ENCODE data around the gene USH1G.
"Not testable (repeated sequence)": the region's sequence is repeated elsewhere in the genome, so short reads cannot be mapped to it uniquely, and the experiment has no call there.

The USH1G gene

DNA sequence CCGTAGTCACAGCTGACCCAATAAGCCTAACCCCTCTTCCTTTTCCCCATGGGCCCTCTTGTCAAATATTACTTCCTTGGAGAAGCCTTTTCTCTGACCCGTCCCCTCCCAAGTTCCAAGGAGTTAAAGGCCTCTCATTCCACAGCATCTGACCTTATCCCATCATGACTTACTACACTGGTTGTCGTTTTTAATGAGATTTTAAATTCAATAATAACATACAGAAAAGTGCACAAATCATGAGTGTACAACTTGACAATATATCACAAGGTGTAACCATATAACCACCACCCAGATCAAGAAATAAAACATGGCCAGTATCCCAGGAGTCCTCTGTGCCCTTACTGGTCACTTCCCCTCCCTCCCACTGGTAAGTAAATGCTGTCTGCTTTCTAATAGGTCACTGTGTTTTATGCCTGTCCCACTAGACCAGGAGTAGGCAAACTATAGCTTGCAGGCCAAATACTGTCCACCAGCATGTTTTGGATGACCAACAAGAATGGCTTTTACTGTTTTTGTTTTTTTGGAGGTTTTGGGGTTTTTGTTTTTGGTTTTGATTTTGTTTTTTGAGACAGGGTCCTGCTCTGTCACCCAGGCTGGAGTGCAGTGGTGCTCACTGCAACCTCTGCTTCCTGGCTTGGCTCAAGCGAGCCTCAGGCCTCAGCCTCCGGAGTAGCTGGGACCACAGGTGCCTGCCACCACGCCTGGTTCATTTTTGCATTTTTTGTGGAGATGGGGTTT is 49.0 kb downstream of the USH1G start:
- ChIA-PET POLR2A (interaction anchor here (0.6 to 1.2 kb wide), 3 partner anchors 146 to 906 kb away, joined by 3 read pairs; partner anchors contain the start of gene SLC25A19), CTCF (interaction anchor here (1.1 to 11.7 kb wide), 7 partner anchors 11 to 217 kb away, joined by 3 to 107 read pairs (median 6); no protein-coding TSS in a partner anchor)
- TF ChIP-seq, protein P1, sequence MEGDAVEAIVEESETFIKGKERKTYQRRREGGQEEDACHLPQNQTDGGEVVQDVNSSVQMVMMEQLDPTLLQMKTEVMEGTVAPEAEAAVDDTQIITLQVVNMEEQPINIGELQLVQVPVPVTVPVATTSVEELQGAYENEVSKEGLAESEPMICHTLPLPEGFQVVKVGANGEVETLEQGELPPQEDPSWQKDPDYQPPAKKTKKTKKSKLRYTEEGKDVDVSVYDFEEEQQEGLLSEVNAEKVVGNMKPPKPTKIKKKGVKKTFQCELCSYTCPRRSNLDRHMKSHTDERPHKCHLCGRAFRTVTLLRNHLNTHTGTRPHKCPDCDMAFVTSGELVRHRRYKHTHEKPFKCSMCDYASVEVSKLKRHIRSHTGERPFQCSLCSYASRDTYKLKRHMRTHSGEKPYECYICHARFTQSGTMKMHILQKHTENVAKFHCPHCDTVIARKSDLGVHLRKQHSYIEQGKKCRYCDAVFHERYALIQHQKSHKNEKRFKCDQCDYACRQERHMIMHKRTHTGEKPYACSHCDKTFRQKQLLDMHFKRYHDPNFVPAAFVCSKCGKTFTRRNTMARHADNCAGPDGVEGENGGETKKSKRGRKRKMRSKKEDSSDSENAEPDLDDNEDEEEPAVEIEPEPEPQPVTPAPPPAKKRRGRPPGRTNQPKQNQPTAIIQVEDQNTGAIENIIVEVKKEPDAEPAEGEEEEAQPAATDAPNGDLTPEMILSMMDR (IDR thresholded peaks at IDR 0.05; ENCODE audit: control extremely low read depth, extremely low read depth, low read depth, missing control alignments), result no peak
- no peak for DNase-seq (ENCODE audit: extremely low spot score)

DNA sequence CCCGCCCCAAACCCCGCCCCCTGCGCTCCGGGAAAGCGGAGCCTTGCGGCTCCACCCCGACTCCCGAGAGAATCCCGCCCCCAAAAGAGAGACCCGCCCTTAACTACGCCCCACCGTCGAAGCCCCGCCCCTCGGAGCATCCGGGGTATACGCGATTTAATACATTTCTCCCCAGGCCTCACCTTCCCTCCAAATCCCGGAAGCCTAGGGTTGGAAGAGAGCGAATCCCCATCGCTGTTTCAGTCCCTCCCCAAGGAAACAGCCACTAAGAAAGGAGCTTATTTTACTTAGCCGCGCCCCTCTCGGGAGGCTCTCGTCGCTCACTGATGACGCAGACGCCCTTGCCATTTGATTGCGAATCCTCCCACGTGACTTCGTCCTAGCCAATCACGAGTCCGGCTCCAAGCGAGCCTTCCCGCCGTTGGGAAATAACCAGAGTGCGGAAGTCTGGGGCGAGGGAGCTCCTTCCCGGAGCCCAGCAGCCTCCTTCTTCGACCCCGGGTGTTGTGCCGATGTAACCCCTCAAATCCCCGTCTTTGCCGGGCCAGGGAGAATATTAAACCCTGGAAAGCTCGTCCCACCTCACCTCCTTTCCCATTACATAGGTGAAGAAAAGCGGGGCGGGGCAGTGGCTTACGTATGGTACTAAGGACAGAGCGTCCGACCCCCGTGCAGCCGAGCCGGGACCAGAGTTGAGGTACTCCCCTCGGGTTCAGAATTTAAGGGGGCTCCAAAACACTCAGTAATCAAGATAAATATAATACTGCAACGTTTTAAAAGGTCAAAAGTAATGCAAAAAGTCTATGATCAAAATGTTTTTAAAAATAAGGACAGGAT is 49.8 kb downstream of the USH1G start:
- peak; percentile 100 for DNase-seq (ENCODE audit: extremely low spot score)
- TF ChIP-seq, protein P1 (IDR thresholded peaks at IDR 0.05; ENCODE audit: control extremely low read depth, extremely low read depth, low read depth, missing control alignments), result no peak
- ChIA-PET CTCF (interaction anchor here (1.1 to 11.7 kb wide), 9 partner anchors 10 to 216 kb away, joined by 3 to 107 read pairs (median 9); no protein-coding TSS in a partner anchor), POLR2A (interaction anchor here (0.5 to 1.2 kb wide), 7 partner anchors 18 to 1856 kb away, joined by 3 to 5 read pairs (median 3); partner anchors contain the start of genes SLC25A19 and TMEM94)

DNA sequence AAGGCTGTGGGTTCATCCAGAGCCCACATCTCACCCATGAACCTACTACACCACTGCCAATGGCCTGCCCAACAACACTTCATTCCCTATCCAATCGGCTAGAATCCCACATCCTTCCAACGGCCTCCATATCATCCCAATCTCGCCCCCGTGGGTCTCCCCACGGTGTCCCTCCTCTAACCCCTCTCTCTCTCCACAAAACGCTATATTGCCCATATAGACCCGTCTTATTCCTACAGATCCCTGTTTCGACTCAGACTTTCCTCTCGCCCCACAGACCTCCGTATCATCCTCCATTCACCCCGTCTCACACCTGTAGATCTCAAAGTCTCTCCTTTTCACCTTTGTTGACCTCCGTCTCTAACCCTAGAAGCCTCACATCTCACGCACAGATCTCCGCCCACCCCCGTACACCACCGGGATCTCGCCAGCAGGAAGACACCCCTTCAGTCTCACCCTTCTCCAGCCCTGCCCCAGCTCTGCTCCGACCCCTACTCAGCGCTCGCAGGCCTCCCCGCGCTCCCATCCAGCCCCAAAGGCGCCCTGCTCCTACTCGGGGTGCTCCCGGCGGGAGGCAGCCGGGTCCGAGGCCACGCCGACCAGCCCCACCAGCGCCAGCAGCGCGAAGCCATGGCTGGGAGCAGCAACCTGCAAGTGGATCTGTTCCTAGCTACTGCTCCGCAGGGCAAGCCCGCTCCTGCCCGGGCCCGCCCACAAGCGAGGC is 50.6 kb downstream of the USH1G start, which contains the start of gene FDXR:
Gene FDXR (minus strand): TSS at position 682 of the 724 bp plus-strand sequence. CDS start 50 bp downstream, at position 632.
- ChIA-PET POLR2A (interaction anchor here (0.5 to 1.2 kb wide), 5 partner anchors 19 to 1856 kb away, joined by 3 to 5 read pairs (median 3); partner anchors contain the start of gene TMEM94), CTCF (interaction anchor here (1.1 to 12.9 kb wide), 10 partner anchors 9 to 215 kb away, joined by 3 to 248 read pairs (median 10); no protein-coding TSS in a partner anchor)
- TF ChIP-seq, protein P1 (IDR thresholded peaks at IDR 0.05; ENCODE audit: control extremely low read depth, extremely low read depth, low read depth, missing control alignments), result no peak
- DNase-seq (ENCODE audit: extremely low spot score), result no peak

DNA sequence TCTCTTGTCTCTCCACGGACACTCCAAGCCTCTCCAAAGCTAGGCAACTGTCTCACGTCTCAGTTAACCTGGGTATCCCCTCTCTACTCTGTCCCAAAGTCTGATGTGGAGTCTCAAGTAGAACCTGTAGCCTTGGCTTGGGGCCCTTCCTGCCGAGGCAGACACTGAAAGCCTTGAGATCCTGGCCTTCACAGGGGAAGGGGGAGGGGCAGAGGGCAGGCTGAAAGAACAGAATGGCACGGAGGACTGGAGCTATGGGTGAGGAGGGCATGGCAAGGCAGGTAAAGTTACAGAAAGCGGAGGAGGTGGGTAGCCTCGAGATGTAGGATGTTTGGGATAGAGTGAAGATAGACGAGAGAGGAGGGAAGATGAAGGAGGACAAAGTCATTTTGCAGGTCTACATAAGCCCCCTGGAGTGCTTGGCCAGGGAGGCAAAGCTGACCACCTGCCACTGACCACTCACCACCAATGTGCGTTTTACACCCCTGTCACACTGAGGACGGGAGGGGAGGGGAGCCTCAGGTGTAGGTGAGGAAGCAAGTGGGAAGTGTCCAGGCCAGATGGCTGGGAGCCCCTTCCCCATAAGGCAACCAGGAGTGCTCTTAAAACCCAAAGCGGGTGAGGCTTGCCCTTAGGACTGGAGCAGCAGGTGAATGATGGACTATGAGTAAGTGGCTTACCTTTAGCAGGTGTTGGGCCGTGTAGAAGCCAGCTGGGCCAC is 51.5 kb downstream of the USH1G start:
- POLR2A ChIA-PET, result interaction anchor here (0.6 kb wide), 1 partner anchor 170 kb away, joined by 4 read pairs; no protein-coding TSS in a partner anchor
- DNase-seq (ENCODE audit: extremely low spot score), result no peak
- CTCF ChIA-PET, result interaction anchor here (1.4 to 12.9 kb wide), 6 partner anchors 8 to 214 kb away, joined by 5 to 248 read pairs (median 10); no protein-coding TSS in a partner anchor
- TF ChIP-seq, protein P1 (IDR thresholded peaks at IDR 0.05; ENCODE audit: control extremely low read depth, extremely low read depth, low read depth, missing control alignments), result no peak

DNA sequence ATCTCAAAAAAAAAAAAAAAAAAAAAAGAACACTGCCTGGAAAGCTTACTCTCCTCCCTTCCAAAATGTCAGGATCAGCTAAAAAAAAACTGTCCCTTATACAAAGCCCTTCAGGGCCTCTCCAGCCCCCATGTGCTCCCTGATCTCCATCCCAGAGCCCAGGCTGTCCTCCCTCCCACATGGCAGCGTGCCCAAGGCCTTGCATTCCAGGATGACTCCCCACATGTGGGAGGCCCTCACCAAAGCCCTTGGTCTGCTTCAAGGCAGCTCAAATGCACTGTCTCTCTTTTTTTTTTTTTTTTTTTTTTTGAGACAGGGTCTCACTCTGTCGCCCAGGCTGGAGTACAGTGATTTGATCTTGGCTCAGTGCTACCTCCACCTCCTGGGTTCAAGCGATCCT is 52.5 kb downstream of the USH1G start:
- TF ChIP-seq, protein P1 (IDR thresholded peaks at IDR 0.05; ENCODE audit: control extremely low read depth, extremely low read depth, low read depth, missing control alignments), result no peak
- DNase-seq (ENCODE audit: extremely low spot score), result no peak
- POLR2A ChIA-PET, result no interaction called here
- CTCF ChIA-PET, result interaction anchor here (1.1 to 12.9 kb wide), 6 partner anchors 8 to 213 kb away, joined by 3 to 248 read pairs (median 6); partner anchors contain the start of gene OTOP2

DNA sequence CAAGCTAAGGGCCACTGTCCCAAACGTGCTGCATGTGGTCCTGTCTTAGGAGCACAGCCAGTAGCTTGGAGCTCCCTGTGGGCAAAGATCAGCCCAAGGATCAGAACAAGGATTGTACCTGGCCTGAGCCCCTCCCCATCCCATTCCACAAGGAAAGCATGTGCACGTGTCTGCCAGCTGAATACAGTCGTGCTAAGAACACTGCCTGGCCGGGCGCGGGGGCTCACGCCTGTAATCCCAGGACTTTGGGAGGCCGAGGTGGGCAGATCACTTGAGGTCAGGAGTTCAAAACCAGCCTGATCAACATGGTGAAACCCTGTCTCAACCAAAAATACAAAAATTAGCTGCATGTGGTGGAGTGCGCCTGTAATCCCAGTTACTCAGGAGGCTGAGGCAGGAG is 53.0 kb downstream of the USH1G start:
- POLR2A ChIA-PET; DNase-seq (ENCODE audit: extremely low spot score): not testable (repeated sequence)
- CTCF ChIA-PET, result interaction anchor here (1.1 to 12.9 kb wide), 6 partner anchors 8 to 212 kb away, joined by 3 to 248 read pairs (median 6); partner anchors contain the start of gene OTOP2
